Common myeloid progenitor, CD34-positive (primary cell): ENCODE results near the gene DYNLT2B.

Source experiments
- CTCF ChIA-PET: fragments of 350-600 bp; sonication (Branson Sonifier 250); formaldehyde crosslinking; loops from one replicate; lab custom pipeline; 2021; ENCODE audit warnings: antibody characterized with exemption; lab: Charles Lee
- POLR2A ChIA-PET: fragments of 350-600 bp; sonication (Branson Sonifier 250); formaldehyde crosslinking; loops from one replicate; lab custom pipeline; 2021; ENCODE audit warnings: antibody characterized with exemption; lab: Charles Lee
- DNase-seq, 3 donors: peaks; one replicate each; pipeline versions ENCODE4 v3.0.0 to v3.0.0-alpha.2; 2013
- H3K27ac ChIP-seq, 2 experiments: 1 replicate in 1 of 2; 2 replicates in 1 of 2; pipeline ENCODE4 v1.7.0; 2013; ENCODE audit warnings: inconsistent platforms in 2 of 2, low read length in 2 of 2, mild to moderate bottlenecking in 2 of 2, low read depth in 1 of 2, moderate library complexity in 1 of 2; ENCODE audit not compliant: severe bottlenecking in 2 of 2, insufficient read depth in 1 of 2, poor library complexity in 1 of 2
- H3K27me3 ChIP-seq, 5 experiments: replicated peaks in 2 of 5; 1 replicate in 3 of 5; 2 replicates in 2 of 5; pipeline versions ENCODE4 v1.6.1 to v1.7.0; 2013; ENCODE audit warnings: low read length in 4 of 5, mild to moderate bottlenecking in 2 of 5, moderate library complexity in 2 of 5, inconsistent platforms in 1 of 5; ENCODE audit not compliant: insufficient read depth in 5 of 5, control insufficient read depth in 4 of 5
- H3K36me3 ChIP-seq, 4 experiments: 1 replicate in 2 of 4; 2 replicates in 2 of 4; pipeline versions ENCODE4 v1.6.1 to v1.7.0; 2013; ENCODE audit warnings: low read length in 3 of 4, control low read depth in 1 of 4, mild to moderate bottlenecking in 1 of 4; ENCODE audit not compliant: control insufficient read depth in 4 of 4, insufficient read depth in 4 of 4
- H3K4me1 ChIP-seq, 4 experiments: 1 replicate in 3 of 4; 2 replicates in 1 of 4; pipeline versions ENCODE4 v1.6.1 to v1.7.1; 2013; ENCODE audit warnings: low read length in 3 of 4, mild to moderate bottlenecking in 3 of 4, control low read depth in 1 of 4, inconsistent platforms in 1 of 4, moderate library complexity in 1 of 4; ENCODE audit not compliant: control insufficient read depth in 4 of 4, insufficient read depth in 4 of 4; ENCODE audit errors: control extremely low read depth in 1 of 4
- H3K4me3 ChIP-seq, 7 experiments: 1 replicate in 4 of 7; 2 replicates in 3 of 7; pipeline versions ENCODE4 v1.5.1 to v1.7.0; 2013; ENCODE audit warnings: mild to moderate bottlenecking in 7 of 7, low read length in 6 of 7, moderate library complexity in 6 of 7, inconsistent platforms in 2 of 7, low read depth in 2 of 7, control low read depth in 1 of 7; ENCODE audit not compliant: insufficient read depth in 4 of 7, control insufficient read depth in 1 of 7; ENCODE audit errors: extremely low read depth in 1 of 7
- H3K9me3 ChIP-seq, 5 experiments: 1 replicate in 4 of 5; 2 replicates in 1 of 5; pipeline versions ENCODE4 v1.6.1 to v1.7.1; 2013; ENCODE audit warnings: low read length in 4 of 5, mild to moderate bottlenecking in 2 of 5, inconsistent platforms in 1 of 5, low read depth in 1 of 5, moderate library complexity in 1 of 5; ENCODE audit not compliant: control insufficient read depth in 4 of 5, insufficient read depth in 2 of 5; ENCODE audit errors: control extremely low read depth in 1 of 5
- WGBS: methylation state at CpG from one replicate; pipeline ENCODE4 v1.1.5; 2013; ENCODE audit not compliant: insufficient coverage; 5-methylcytosine and 5-hydroxymethylcytosine counted together

Gene DYNLT2B

GRCh38 chr3:196292286-196292923 lies 25.6 kb downstream of the DYNLT2B start:
- H3K4me1 ChIP-seq, result peaks cover 0 to 3% (median 1%) of the 10 kb centered on the region in 4 experiments
- H3K9me3 ChIP-seq, result no peaks in the 10 kb centered on the region
- H3K27ac ChIP-seq, result no peak overlapping the region
- POLR2A ChIA-PET, result no interaction called here
- no peaks in the 10 kb centered on the region for H3K36me3 ChIP-seq
- no peak overlapping the region for H3K4me3 ChIP-seq
- H3K27me3 ChIP-seq, result no peaks in the 10 kb centered on the region
- no peak for DNase-seq
- CTCF ChIA-PET, result no interaction called here
- 94% methylated on average over 3 of the region's 5 CpGs for WGBS

DNA sequence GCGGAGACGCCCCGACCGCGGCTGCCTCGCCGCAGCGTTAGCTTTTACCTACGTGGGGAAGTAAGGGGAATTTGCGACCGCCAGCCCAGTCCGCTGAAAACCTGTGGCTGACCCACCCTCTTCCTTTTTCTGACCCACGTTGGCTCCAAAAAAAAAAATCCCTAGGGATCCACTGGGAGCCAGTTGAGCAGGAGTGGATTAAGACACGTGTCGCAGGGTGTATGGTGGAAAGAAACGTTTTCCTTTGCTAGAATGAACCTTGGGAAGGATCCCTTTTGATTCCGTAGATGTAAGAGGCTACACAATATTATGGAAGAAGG lies 29.9 kb downstream of the DYNLT2B start:
- 0% methylated on average over 12 of the region's 17 CpGs for WGBS
- POLR2A ChIA-PET, result interaction anchor here (0.7 to 1.1 kb wide), 2 partner anchors 19 to 119 kb away, joined by 3 read pairs; no protein-coding TSS in a partner anchor
- Histone ChIP-seq H3K4me3 (peak overlapping the region; percentile 91 to 99 (median 95)), H3K36me3 (peaks cover 0 to under 1% (median 0%) of the 10 kb centered on the region in 4 experiments), H3K9me3 (no peaks in the 10 kb centered on the region), H3K4me1 (peaks cover 11 to 22% (median 17%) of the 10 kb centered on the region in 4 experiments), H3K27me3 (no peaks in the 10 kb centered on the region), H3K27ac (peak overlapping the region; percentile 82 to 90)
- no peak for DNase-seq
- CTCF ChIA-PET, result no interaction called here

DNA sequence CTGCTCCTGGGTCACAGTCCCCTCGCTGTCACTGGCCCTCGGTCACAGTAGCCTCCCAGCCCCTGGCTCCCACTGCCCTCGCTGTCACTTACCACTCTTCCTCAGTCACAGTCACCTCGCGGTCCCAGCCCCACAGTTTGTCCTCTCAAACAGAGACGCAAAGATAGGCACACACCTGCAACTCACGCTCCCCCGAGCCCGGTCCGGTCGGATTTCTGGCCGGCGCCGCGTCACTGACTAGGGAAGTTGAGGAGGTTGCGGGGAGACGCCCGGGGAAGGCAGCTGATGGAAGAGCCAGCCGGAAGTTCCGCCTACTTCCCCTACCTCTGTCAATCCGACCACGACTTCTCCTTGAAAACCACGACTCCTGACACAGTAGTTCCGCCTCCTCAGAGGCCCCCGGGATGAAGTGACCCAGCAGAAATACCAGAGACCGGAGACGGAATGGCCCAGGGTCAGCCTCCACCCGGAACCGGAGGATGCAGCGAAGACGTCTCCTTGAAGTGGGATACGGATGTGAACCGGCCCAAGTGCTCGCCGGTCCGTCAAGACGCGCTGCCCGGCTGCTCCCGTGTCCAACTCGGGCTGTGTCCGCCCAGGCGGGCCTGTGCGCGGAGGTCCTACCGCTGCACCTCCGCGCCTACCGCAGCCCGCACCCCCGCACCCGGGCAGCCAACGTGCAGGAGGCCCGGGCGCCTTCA lies 30.4 kb downstream of the DYNLT2B start, which contains the start of gene PCYT1A:
PCYT1A (minus strand) TSS at position 287 of the 701 bp plus-strand sequence. CDS start 17,195 bp downstream, outside the sequence.
- whole genome bisulfite sequencing, result 0% methylated on average over 46 of the region's 55 CpGs
- Histone ChIP-seq H3K9me3 (no peaks in the 10 kb centered on the region), H3K4me3 (peak within 1 kb of the TSS; percentile 91 to 99 (median 95)), H3K36me3 (peaks cover 0 to 3% (median 0%) of the 10 kb centered on the region in 4 experiments), H3K27me3 (no peaks in the 10 kb centered on the region), H3K4me1 (peaks cover 11 to 22% (median 17%) of the 10 kb centered on the region in 4 experiments), H3K27ac (peak within 1 kb of the TSS; percentile 82 to 90)
- CTCF ChIA-PET, result interaction anchor here (0.7 kb wide), 1 partner anchor 22 kb away, joined by 3 read pairs; no protein-coding TSS in a partner anchor
- POLR2A ChIA-PET, result interaction anchor here (0.7 to 1.1 kb wide), 2 partner anchors 20 to 120 kb away, joined by 3 read pairs; no protein-coding TSS in a partner anchor
- peak; percentile 93 to 95 (median 94) for DNase-seq

- Histone ChIP-seq H3K36me3 (peaks cover 0 to 3% (median under 1%) of the 10 kb centered on the region in 4 experiments), H3K27ac (peak overlapping the region; percentile 82 to 90), H3K27me3 (no peaks in the 10 kb centered on the region), H3K4me1 (peaks cover 11 to 22% (median 17%) of the 10 kb centered on the region in 4 experiments), H3K9me3 (no peaks in the 10 kb centered on the region), H3K4me3 (peak overlapping the region; percentile 91 to 99 (median 95))
- ChIA-PET POLR2A (no interaction called here), CTCF (interaction anchor here (0.7 kb wide), 1 partner anchor 23 kb away, joined by 3 read pairs; no protein-coding TSS in a partner anchor)
- DNase-seq, result peak; percentile 47 to 60 (median 54)
- WGBS, result 0% methylated on average over 22 of the region's 22 CpGs
Observed at GRCh38 chr3:196287090-196287439, 31.0 kb downstream of the DYNLT2B start.

DNA sequence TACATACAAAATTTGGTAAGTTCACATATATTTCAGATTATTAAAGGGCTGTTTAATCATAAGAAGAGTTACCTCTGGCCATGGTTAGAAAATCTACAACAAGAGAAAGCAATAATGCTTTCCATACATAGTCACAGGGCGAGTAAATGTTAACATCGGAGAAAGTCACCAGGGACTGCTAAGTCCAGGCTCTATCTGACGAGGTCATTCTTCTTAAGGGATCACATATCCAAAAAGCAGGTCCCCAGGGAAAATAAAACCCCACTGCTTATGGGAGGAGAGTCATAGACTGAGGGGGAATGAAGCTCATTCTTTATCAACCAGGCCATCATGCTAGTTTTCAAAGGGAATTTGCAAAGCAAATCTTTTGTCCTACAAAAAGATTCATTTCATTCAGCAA lies 33.6 kb downstream of the DYNLT2B start:
- Histone ChIP-seq H3K27ac (no peak overlapping the region), H3K4me3 (no peak overlapping the region), H3K27me3 (no peaks in the 10 kb centered on the region), H3K4me1 (peaks cover 12 to 42% (median 23%) of the 10 kb centered on the region in 4 experiments), H3K9me3 (no peaks in the 10 kb centered on the region), H3K36me3 (peaks cover 0 to 3% (median 1%) of the 10 kb centered on the region in 4 experiments)
- POLR2A ChIA-PET, result no interaction called here
- CTCF ChIA-PET, result interaction anchor here (1.3 kb wide), 1 partner anchor 22 kb away, joined by 3 read pairs; no protein-coding TSS in a partner anchor
- DNase-seq, result no peak
- WGBS, result 100% methylated on average over 1 of the region's 3 CpGs

- 91% methylated on average over 3 of the region's 4 CpGs for WGBS
- H3K4me1 ChIP-seq, result peaks cover 12 to 52% (median 29%) of the 10 kb centered on the region in 4 experiments
- no peak overlapping the region for H3K4me3 ChIP-seq
- CTCF ChIA-PET, result interaction anchor here (1.3 to 1.6 kb wide), 2 partner anchors 9 to 23 kb away, joined by 3 to 5 read pairs; no protein-coding TSS in a partner anchor
- no peaks in the 10 kb centered on the region for H3K9me3 ChIP-seq
- H3K27me3 ChIP-seq, result no peaks in the 10 kb centered on the region
- DNase-seq, result no peak
- H3K27ac ChIP-seq, result no peak overlapping the region
- POLR2A ChIA-PET, result no interaction called here
- peaks cover 0 to 5% (median 3%) of the 10 kb centered on the region in 4 experiments for H3K36me3 ChIP-seq
Observed at GRCh38 chr3:196281962-196282361, 36.1 kb downstream of the DYNLT2B start.
